SK-N-MC (cell line): ENCODE data around the gene WDR72.

Experiments used
- EZH2 ChIP-seq: fragments of 200-600 bp; sonication (generic); IDR thresholded peaks from one replicate; pipeline ENCODE4 v1.6.1; 2017; ENCODE audit warnings: antibody characterized with exemption
- POLR2AphosphoS5 ChIP-seq: IDR thresholded peaks from 2 replicates; pipeline ENCODE4 v1.6.1; 2012; ENCODE audit warnings: mild to moderate bottlenecking, low read depth, low read length, borderline replicate concordance

- no peak for TF ChIP-seq POLR2AphosphoS5
- TF ChIP-seq EZH2: no peak
These were observed 285.6 kb downstream of the WDR72 start for GRCh38 chr15:53473886-53474285.
